Neural crest cell (in vitro differentiated cells): ENCODE measurements around the gene SH3GL2. TPM values are rescaled to one million over a fixed set of nuclear protein-coding genes. Genes with fewer than 3 reads are reported as not detected.

Experiments
- DNase-seq: peaks from one replicate; pipeline ENCODE4 v3.0.0; 2021; ENCODE audit warnings: low read depth, mixed read lengths, low spot score
- H3K27ac Mint-ChIP-seq: one replicate; pipeline ENCODE4 v1.8.0; 2021; ENCODE audit warnings: mild to moderate bottlenecking, mixed read lengths; ENCODE audit not compliant: unreplicated experiment
- H3K27me3 Mint-ChIP-seq: 2 replicates; pipeline ENCODE4 v1.8.0; 2021; ENCODE audit warnings: low read depth, mild to moderate bottlenecking, mixed read lengths
- H3K36me3 Mint-ChIP-seq: 2 replicates; pipeline ENCODE4 v1.8.0; 2021; ENCODE audit warnings: low read depth, mild to moderate bottlenecking, mixed read lengths
- H3K4me1 Mint-ChIP-seq: 2 replicates; pipeline ENCODE4 v1.8.0; 2021; ENCODE audit warnings: mixed read lengths
- H3K4me3 Mint-ChIP-seq: one replicate; pipeline ENCODE4 v1.8.0; 2021; ENCODE audit warnings: mild to moderate bottlenecking, mixed read lengths
- H3K9me3 Mint-ChIP-seq: 2 replicates; pipeline ENCODE4 v1.8.0; 2021; ENCODE audit warnings: mixed read lengths
- total RNA-seq: library from RNA; stranded (reverse); gene quantifications from 2 replicates; pipeline ENCODE4 v1.2.1, GENCODE V29; 2021
- TF ChIP-seq, protein P1 (sequence below): fragments of 200-600 bp; sonication (generic); conservative IDR thresholded peaks from 2 replicates; pipeline ENCODE4 v1.5.0; 2021; ENCODE audit warnings: antibody characterized with exemption, mild to moderate bottlenecking

The SH3GL2 gene
- total RNA-seq, 1 donor from 2014 or later, result 0.89 TPM

DNA sequence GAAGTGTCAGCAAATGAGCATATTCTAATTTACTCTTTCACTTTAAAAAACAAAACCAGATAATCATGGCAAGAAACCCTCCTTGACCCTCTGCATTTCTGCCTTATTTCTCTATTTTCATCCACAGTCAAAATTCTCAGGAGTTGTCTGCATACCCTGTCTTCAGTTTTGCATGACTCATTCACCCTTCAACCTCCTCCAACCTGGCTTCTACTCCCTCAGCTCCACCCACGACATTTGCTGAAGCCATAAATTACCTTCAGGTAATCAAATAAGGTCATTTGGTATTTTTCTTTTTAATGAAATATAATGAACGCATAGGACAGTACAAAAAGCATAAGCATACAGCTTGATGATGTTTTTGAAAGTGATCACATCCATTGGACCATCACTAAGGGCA, 27.8 kb upstream of the SH3GL2 start:
- Mint-ChIP-seq H3K4me3 (no peak overlapping the region), H3K9me3 (peaks cover 8% of the 10 kb centered on the region)

DNA sequence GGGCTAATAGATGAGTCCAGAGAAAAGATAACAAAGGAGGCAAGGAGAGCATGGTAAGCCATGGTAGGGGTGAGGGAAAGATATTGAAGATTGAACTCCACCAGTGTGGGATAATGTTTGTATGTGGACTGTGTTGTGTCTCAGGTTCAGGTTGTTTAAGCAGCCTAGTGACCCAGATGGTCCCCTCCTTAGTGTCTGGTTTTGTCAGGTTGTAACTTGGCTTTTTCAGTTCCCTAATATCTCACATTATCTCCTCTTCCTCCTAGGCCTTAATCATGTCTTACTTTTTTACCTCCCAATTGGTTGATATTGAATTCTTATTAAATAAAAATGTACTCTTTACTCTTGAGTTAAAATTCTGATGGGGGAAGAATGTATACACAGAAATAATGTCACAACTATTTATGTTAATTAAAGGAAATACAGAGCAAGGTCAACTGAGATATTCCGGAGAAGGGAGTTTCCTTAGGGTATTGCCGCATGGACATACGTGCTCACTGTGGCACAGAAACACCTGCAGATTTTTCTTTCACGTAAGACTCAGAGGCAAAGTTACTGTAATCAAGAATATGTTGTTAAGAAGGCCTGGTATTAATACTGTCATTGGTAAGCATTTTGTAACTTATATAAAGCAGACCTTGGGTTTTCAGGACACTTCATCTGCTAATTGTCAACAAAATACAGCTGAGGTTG, 23.4 kb upstream of the SH3GL2 start:
- Mint-ChIP-seq H3K36me3 (no peaks in the 10 kb centered on the region), H3K27me3 (no peaks in the 10 kb centered on the region), H3K4me3 (no peak overlapping the region), H3K9me3 (no peaks in the 10 kb centered on the region), H3K27ac (no peak overlapping the region), H3K4me1 (peaks cover 9% of the 10 kb centered on the region)
- TF ChIP-seq, protein P1, sequence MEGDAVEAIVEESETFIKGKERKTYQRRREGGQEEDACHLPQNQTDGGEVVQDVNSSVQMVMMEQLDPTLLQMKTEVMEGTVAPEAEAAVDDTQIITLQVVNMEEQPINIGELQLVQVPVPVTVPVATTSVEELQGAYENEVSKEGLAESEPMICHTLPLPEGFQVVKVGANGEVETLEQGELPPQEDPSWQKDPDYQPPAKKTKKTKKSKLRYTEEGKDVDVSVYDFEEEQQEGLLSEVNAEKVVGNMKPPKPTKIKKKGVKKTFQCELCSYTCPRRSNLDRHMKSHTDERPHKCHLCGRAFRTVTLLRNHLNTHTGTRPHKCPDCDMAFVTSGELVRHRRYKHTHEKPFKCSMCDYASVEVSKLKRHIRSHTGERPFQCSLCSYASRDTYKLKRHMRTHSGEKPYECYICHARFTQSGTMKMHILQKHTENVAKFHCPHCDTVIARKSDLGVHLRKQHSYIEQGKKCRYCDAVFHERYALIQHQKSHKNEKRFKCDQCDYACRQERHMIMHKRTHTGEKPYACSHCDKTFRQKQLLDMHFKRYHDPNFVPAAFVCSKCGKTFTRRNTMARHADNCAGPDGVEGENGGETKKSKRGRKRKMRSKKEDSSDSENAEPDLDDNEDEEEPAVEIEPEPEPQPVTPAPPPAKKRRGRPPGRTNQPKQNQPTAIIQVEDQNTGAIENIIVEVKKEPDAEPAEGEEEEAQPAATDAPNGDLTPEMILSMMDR, result no peak
- DNase-seq, result no peak

More for the DNA sequence above, 27.8 kb upstream of the SH3GL2 start:
- Mint-ChIP-seq H3K27ac (no peak overlapping the region), H3K36me3 (peaks cover 6% of the 10 kb centered on the region), H3K4me1 (no peaks in the 10 kb centered on the region), H3K27me3 (no peaks in the 10 kb centered on the region)
- TF ChIP-seq, protein P1, result no peak
- no peak for DNase-seq

DNA sequence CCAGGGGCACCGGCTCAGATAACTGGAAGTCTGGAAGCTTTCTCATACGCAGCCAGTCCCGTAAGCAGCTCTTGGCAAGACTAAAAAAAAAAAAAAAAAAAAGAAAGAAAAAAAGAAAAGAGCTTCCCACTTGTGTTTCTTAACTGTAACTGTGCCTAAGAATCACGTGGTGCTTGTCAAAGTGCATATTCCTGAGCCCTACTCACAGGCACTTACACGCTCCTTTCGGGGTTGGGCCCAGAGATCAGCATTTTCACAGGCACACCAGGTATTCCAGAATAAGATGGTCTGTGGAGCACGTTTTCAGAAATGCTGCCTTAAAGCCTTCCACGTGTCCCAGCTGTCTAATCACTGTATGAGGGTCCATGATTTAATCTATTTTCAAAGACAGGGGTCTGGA, 22.6 kb upstream of the SH3GL2 start:
- TF ChIP-seq, protein P1, result no peak
- H3K27ac Mint-ChIP-seq, result no peak overlapping the region

DNA sequence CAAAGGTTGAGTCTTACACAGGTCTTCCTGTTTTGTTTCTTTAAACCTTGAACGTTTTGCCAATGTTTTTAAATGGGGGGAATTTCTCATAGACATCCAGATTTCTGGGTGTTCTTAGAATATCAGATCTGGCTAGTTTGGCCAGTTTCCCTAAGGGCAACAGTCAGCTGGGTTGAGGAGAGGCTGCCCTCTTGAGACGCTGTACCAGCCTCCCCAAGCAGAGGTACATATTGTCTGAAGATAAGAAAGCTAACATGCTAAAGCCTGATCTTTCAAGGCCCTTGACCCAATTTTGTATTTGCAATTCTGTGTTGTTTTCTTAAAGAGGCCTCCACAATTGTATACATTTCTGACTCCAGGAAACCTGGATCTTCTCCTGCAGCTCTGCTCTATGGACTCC, 21.9 kb upstream of the SH3GL2 start:
- no peaks in the 10 kb centered on the region for H3K9me3 Mint-ChIP-seq
- TF ChIP-seq, protein P1, result no peak

More for the DNA sequence above, 22.6 kb upstream of the SH3GL2 start:
- Mint-ChIP-seq H3K36me3 (no peaks in the 10 kb centered on the region), H3K4me1 (peaks cover 9% of the 10 kb centered on the region), H3K4me3 (no peak overlapping the region), H3K9me3 (no peaks in the 10 kb centered on the region), H3K27me3 (no peaks in the 10 kb centered on the region)
- DNase-seq, result no peak

DNA sequence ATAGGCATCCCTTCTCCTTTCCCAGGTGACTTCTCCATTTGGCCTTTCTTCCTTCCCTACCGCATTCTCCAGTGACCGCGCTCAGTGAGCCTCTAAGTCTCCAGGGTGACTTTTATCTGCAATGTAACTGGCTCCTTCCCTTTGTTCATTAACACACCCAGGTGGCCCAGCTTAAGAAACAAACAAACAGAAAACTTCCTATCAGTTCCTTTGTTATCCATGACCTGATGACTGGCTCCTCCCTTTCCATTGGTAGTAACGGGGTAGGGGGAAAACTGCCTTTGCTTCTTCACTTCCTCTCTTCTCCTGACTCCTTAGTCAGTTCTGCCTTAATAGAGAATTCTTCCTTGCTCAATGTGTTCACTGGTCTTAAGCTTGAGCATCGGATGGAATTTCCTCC, 7.0 kb upstream of the SH3GL2 start:
- no peaks in the 10 kb centered on the region for H3K36me3 Mint-ChIP-seq
- TF ChIP-seq, protein P1, result no peak
- H3K4me1 Mint-ChIP-seq, result no peaks in the 10 kb centered on the region
- no peak overlapping the region for H3K27ac Mint-ChIP-seq
- DNase-seq, result no peak
- no peak overlapping the region for H3K4me3 Mint-ChIP-seq
- peaks cover 48% of the 10 kb centered on the region for H3K27me3 Mint-ChIP-seq
- H3K9me3 Mint-ChIP-seq, result no peaks in the 10 kb centered on the region

More for the DNA sequence above, 21.9 kb upstream of the SH3GL2 start:
- Mint-ChIP-seq H3K27me3 (no peaks in the 10 kb centered on the region), H3K36me3 (no peaks in the 10 kb centered on the region), H3K4me1 (peaks cover 9% of the 10 kb centered on the region), H3K27ac (no peak overlapping the region), H3K4me3 (no peak overlapping the region)
- DNase-seq, result no peak
